GM18526 (cell line): Measurements from ENCODE around the gene CDC27.
A peak's percentile ranks its signal among the peaks of the same experiment; 100 is the strongest.

Experiments used
- POLR2A ChIP-seq: IDR thresholded peaks from 3 replicates; pipeline ENCODE4 v1.6.1; 2011; ENCODE audit not compliant: insufficient read length; ENCODE audit errors: extremely low read depth

Gene CDC27

DNA sequence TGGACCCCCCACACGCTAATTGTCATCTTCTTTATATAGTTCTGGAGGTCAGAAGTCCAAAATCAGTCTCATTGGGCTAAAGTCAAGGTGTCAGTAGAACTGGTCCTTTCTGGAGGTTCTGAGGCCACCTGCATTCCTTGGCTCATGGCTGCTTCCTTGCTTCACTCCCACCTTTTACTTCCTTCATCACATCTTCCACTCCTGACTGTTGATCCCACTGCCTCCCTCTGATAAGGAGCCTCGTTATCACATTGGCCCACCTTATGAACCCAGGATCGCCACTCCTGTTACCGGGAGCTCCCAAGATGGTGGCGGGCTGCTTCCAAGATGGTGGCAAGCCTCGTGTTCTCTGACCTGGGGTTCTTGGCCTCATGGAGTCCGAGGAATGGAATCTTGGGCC is 83.0 kb downstream of the CDC27 start:
- TF ChIP-seq POLR2A, result no peak

DNA sequence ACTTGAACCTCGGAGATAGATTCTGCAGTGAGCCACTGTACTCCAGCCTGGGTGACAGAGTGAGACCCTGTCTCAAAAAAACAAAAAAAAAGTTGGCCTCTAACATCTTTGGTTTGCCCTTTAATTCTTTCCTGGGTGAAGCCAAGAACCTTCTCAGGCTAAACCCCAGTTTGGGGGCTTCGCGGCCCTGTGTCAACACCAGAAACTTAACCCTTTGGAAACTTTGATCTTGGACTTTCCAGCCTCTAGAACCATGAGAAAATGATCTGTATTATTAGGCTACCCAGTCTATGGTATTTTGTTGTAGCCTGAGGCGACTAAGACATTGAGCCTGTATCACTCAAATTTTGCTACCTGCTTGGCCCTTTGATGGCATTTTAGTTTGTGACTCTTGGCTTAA is 86.2 kb downstream of the CDC27 start:
- no peak for TF ChIP-seq POLR2A

DNA sequence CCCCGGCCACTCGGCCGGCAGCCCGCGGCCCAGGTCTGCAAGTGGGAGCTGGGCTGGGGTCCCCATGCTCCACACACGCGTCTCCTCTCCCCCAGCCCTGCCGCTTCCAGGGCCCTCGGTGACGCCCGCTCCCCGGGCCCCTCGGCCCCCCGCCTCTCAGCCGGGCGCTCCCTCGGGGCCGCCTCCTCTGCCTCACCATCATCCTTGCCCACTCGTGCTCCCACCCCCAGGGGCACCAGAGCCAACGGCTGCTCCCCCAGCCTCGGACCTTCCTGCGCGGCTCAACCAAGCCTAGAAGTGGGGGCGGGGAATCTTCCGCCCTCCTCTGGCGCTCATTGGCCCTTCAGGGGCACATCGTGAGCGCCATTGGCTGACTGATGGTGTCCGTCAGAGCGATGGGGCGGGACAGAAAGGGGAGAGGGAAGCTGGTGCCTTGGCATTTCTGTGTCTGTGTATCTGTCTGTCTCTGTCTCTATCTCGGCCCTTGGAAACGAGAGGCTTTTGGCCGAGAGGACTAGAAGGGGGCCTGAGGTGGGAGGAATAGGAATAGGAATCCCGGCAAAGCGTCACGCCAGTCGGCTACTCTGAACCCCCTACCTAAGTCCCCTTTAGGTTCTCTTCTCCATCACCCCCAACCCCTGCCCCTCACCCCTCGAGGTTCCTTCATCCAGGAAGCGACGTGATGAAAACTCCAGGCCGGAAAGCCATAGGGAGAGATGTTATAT is 88.9 kb downstream of the CDC27 start:
- peak; percentile 59 for TF ChIP-seq POLR2A

DNA sequence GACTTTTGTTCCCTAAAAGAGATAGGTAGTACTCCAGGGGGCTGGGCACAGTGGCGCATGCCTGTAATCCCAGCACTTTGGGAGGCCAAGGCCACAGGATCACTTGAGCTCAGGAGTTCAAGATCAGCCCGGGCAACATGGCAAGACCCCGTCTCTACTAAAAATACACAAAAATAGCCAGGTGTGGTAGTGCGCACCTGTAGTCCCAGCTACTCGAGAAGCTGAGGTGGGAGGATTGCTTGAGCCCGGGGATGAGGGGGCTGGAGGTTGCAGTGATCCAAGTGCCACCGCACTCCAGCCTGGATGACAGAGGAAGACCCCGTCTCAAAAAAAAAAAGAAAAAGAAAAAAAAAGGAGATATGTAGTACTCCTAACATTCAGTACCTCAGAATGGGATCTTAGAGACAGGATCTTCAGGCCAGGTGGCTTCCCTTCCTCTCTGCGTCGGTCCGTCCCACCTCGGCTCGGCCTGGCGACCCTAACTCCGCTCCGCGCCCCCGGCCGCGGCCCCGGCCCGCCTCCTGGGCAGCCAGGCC is 89.6 kb downstream of the CDC27 start:
- no peak for TF ChIP-seq POLR2A

DNA sequence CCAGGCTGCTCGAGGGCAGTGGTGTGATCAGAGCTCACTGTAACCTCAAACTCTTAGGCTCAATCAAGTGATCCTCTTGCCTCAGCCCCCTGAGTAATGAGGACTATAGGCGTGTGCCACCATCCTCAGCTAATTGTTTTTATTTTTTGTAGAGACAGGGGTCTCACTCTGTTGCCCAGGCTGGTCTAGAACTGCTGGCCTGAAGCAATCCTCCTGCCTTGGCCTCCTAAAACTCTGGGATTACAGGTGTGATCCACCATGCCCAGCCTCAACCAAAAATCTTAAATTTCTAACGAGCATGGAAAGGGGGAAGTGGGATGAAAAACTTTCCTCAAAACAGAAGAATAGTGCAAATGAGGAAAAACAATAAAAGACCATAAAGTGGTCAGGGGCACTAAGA is 92.8 kb downstream of the CDC27 start:
- no peak for TF ChIP-seq POLR2A

DNA sequence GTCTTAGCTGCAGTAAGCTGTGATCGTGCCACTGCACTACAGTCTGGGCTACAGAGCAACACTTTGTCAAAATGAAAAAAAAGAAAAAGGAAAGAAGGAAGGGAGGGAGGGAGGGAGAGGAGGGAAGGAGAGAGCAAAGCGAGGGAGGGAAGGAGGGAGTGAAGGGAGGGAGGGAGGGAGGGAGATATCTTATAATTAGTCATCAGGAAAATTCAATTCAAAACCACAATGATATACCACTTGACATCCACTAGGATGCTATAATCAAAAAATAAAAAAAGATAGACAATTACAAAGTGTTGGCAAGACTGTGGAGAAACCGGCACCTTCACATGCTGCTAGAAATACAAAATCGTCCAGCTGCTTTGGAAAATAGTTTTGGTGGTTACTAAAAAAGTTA is 93.8 kb downstream of the CDC27 start:
- no peak for TF ChIP-seq POLR2A

DNA sequence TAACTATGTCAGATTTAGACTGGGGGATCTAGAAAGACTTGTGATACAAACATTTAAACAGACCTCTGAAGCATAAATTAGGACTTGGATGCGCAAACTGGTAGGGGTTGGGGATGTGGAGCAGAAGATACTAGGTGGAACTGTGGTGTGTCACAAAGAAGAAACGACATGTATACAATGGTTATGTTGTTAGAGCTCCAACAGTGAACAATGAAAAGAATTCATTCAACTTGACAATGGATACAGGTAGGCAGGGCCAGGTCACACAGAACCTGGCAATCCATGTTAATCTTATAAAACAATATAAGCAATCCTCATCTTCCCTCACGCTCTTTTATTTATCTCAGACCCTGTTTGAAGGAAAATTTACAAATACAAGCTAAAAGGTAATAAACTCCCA is 102.0 kb downstream of the CDC27 start:
- TF ChIP-seq POLR2A, result no peak

DNA sequence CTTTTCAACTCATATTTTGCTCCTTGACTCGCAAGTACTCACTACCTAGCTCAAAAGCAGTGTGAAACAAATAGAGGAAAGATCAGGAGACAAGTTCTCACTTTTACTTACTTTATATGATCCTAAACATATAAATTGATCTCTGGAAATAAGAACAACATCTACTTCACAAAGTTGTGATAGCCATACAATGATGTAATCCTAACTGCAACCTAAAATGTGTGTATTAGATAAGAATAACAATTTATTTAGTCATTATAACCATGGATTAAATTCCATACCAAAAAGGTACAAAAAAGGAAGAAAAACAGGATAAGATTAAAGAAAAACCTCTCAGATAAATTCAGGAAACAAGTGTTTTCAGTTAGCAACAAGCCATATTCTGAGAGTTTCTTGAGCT is 103.4 kb downstream of the CDC27 start:
- no peak for TF ChIP-seq POLR2A

DNA sequence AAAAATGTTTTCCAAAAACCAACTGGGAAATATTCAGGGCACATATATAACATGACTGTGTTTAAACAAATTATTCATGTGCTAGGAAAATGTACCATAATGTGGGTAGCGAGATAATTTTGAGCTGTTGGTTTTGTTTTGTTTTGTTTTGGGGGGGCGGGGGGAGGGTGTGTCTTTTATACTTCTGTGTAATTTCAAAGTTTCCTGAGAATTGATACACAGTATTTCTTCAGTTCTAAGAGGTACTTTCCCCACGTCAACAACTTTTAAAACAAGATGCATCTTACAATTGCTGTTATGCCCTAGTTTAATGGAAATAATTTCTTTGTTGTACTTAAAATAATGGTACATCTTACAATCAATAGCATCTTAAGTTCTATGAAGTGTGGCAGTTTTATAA is 110.3 kb downstream of the CDC27 start:
- no peak for TF ChIP-seq POLR2A

DNA sequence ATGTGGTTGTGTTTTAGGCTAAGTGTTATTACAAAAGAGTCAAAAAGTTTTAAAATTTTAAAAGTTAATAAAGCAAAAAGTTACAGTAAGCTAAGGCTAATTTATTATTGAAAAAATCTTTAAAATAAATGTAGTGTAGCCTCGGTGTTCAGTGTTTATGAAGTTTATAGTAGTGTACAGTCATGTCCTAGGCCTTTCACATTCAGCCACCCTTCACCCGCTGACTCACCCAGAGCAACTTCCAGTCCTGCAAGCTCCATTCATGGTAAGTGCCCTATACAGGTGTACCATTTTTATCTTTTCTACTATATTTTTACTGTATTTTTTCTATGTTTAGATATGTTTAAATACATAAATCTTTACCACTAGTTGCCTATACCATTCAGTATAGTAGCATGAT is 111.5 kb downstream of the CDC27 start:
- no peak for TF ChIP-seq POLR2A

DNA sequence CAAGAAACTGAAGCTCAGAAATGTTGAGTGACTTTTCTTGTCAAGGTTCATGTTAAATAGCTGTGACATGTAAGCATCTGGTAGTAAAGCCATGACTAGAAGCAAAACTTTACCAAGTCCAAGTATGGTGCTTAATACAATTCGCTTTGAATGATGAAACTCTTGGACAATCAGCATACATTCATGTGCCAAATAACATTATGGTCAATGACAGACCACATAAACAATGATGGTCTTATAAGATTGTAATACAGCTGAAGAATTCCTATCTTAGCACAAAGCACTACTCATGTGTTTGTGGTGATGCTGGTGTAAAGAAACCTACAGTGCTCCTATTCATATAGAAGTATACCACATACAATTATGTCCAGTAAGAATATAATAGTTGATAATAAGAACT is 112.9 kb downstream of the CDC27 start:
- no peak for TF ChIP-seq POLR2A

DNA sequence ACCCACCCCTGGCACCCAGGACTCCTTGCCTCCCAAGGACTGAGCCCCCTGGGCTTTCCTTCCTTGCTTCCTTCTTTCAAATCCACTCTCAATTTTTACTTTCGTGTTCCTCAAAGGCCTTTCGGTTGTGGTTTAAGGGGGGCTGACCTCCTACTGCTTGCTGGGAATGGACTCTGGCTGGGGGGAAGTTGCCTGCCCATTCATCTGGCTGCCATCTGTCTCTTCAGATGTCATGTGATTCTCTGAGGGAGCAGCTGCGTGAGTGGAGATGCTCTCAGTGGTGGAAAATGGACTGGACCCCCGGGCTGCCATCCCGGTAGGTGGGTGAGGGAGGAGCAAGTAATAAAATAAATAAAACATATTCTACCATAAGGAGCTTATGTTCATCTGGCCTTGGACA is 116.2 kb downstream of the CDC27 start:
- TF ChIP-seq POLR2A, result no peak
